GM18517 (cell line): Measurements from ENCODE around the gene CSNK1A1.
"Not testable (repeated sequence)": the region's sequence is repeated elsewhere in the genome, so short reads cannot be mapped to it uniquely, and the experiment has no call there.

Source experiments
- ATAC-seq: cut with Tn5 transposase; IDR thresholded peaks from one replicate; pipeline ENCODE4 v1.9.1; 2021; ENCODE audit warnings: mild to moderate bottlenecking, moderate library complexity; ENCODE audit not compliant: unreplicated experiment

The CSNK1A1 gene

GRCh38 chr5:149532413-149532812 lies 18.8 kb downstream of the CSNK1A1 start:
- ATAC-seq = no peak

GRCh38 chr5:149529463-149529862 lies 21.8 kb downstream of the CSNK1A1 start:
- ATAC-seq = no peak

GRCh38 chr5:149528281-149529060 lies 22.8 kb downstream of the CSNK1A1 start:
- ATAC-seq = no peak

- ATAC-seq = no peak
These were observed 24.2 kb downstream of the CSNK1A1 start for GRCh38 chr5:149526845-149527590.

GRCh38 chr5:149521739-149522685 lies 29.2 kb downstream of the CSNK1A1 start:
- no peak for ATAC-seq

GRCh38 chr5:149519601-149520000 lies 31.6 kb downstream of the CSNK1A1 start:
- ATAC-seq = no peak

- no peak for ATAC-seq
These were observed 32.6 kb downstream of the CSNK1A1 start for GRCh38 chr5:149518620-149519019.

- no peak for ATAC-seq
These were observed 33.6 kb downstream of the CSNK1A1 start for GRCh38 chr5:149517461-149518122.

- ATAC-seq = no peak
These were observed 36.7 kb downstream of the CSNK1A1 start for GRCh38 chr5:149514512-149514911.

- not testable (repeated sequence) for ATAC-seq
These were observed 37.8 kb downstream of the CSNK1A1 start for GRCh38 chr5:149513372-149513947.

- ATAC-seq = no peak
These were observed 41.1 kb downstream of the CSNK1A1 start for GRCh38 chr5:149510136-149510535.

GRCh38 chr5:149504677-149505076 lies 46.6 kb downstream of the CSNK1A1 start:
- ATAC-seq = no peak

GRCh38 chr5:149503006-149503405 lies 48.2 kb downstream of the CSNK1A1 start:
- no peak for ATAC-seq

- no peak for ATAC-seq
These were observed 50.2 kb downstream of the CSNK1A1 start for GRCh38 chr5:149500922-149501582.

- ATAC-seq = no peak
These were observed 52.4 kb downstream of the CSNK1A1 start for GRCh38 chr5:149498724-149499336.

GRCh38 chr5:149497357-149497756 lies 53.9 kb downstream of the CSNK1A1 start:
- ATAC-seq = no peak

GRCh38 chr5:149496917-149497316 lies 54.3 kb downstream of the CSNK1A1 start:
- no peak for ATAC-seq

GRCh38 chr5:149496166-149496565 lies 55.1 kb downstream of the CSNK1A1 start:
- no peak for ATAC-seq

- no peak for ATAC-seq
These were observed 55.6 kb downstream of the CSNK1A1 start for GRCh38 chr5:149495673-149496072.
